SHP77 (cell line): Measurements from ENCODE around the gene EDEM2.
"Not testable (repeated sequence)": the region's sequence is repeated elsewhere in the genome, so short reads cannot be mapped to it uniquely, and the experiment has no call there.

Experiments
- DNase-seq, 2 experiments: peaks; one replicate each; lab custom pipeline; 2025; lab: John Stamatoyannopoulos, UW

Gene EDEM2

DNA sequence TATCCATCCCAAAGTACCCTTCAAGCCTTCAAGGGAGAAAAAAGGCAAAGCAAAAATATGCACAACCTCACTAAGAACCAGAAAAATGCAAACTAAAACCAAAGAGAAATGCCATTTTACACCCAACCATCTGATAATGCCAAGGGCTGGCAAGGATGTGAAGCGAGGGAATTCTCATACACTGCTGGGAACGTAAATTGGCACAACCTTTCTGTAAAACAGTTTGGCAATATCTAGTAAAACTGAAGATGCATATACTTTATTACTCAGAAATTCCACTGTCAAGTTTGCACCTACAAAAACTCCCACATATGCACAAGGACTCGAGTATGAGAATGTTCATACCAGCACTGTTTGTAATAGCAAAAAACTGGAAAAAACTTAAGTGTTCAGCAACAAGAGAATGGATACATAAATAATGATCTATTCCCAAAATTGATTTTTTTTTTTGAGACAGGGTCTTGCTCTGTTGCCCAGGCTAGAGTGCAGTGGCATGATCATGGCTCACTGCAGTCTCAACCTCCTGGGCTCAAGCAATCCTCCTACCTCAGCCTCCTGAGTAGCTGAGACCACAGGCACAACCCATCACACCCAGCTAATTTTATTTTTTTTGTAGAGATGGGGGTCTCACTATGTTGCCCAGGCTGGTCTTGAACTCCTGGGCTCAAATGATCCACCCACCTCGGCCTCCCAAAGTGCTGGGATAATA is 21.7 kb upstream of the EDEM2 start:
- DNase-seq, result not testable (repeated sequence)

DNA sequence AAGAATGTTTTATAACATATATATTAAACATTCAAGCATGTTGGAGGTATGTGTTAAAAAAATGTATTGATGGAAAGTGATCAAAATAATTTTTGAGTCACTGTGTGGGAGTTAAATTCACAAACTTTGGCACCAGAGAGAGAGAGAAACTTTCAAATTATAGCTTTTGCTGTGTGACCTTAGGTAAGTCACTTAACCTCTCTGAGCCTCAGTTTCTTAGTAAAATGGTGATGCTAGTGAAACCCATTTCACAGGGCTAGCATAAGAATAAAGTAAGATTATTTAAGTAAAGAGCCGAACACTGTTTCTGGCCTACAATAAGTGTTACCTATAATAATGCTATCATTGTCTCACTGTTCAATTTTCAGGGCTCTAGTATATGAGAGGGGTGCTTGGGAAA is 20.7 kb upstream of the EDEM2 start:
- DNase-seq, result no peak

DNA sequence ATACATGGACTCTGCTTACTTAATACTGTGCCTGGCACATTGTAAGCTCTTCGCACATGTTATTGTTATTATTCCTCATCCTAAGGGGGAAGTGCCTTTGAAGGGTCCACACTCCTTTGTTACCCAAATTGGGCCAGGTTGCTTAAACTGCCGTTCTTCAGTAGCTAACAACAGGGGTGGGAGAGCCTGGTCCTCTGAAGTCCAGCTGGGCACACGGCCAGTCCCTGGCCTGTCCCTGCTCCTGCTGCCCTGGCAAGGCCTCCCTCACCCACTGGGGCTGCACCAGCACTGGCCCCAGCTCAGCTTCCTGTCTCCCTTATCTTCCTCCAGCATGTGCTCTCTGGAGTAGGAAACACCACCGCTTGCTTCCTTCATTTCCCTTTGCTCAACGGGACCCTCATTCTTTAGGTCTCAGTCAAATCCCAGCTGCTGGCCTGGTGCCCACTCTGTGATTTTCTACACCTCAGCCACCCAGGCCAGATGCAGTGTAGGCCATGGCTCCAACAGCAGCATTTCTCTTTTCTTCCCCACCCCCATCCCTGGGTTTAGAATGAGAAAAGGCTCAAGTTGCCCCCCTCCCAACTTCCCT is 19.2 kb upstream of the EDEM2 start:
- no peak for DNase-seq

DNA sequence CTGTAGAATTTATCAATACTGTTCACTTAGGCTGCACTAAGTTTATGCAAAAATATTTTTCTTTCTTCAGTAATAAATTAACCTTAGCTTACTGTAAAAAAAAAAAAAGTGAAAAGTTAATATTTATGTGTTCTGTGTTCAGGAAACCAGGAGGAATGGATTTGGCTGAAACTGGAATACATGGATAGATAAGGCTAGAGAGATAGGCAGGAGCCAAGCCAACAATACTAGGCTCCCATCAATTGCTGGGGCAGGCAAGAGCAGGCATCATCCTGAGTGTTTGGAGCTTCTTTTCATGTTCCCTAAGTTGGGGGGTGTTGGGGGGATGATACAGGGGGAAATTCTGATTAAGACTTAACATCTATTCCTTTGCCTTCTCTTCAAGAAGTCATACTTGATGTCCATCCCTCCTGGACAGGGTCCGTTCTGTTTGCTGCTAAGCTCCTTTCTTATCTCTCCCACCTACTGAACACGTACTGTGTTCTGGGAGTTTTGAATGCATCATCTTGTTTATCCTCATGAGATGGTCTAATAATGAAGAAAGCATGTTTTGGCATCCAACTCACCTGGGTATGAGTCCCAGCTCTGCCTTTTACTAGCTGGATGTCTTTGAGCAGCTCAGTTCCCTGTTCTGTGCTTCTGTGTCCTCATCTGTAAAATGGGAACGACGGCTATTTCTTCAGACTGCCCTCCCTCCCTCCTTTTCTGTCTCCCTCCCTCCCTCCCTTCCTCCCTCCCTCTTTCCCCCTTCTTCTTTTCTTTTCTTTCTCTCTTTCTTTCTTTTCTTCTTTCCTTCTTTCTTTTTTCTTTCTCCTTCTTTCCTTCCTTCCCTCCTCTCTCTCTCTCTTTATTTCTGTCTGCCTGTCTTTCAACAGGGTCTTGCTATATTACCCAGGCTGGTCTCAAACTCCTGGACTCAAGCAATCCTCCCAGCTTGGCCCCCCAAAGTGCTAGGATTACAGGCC is 18.4 kb upstream of the EDEM2 start:
- DNase-seq, result no peak

DNA sequence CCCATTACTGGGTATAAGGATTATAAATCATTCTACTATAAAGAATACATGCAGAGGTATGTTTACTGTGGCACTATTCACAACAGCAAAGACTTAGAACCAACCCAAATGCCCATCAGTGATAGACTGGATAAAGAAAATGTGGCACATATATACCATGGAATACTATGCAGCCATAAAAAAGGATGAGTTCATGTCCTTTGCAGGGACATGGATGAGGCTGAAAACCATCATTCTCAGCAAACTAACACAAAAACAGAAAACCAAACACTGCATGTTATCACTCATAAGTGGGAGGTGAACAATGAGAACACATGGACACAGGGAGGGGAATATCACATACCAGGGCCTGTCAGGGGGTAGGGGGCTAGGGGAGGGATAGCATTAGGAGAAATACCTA is 17.4 kb upstream of the EDEM2 start:
- DNase-seq, result not testable (repeated sequence)

DNA sequence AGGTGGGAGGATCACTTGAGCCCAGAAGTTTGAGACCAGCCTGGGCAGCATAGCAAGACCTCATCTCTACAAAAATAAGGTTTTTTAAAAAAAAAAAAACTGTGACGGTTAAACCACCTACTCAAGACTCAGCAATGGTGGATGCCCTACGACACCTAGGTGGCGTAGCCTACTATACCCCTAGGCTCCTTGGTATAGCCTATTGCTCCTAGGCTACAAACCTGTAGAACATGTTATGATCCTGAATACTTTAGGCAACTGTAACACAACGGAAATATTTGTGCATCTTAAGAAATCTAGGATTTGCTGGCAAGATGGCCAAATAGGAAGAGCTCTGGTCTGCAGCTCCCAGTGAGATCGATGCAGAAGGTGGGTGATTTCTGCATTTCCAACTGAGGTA is 13.2 kb upstream of the EDEM2 start:
- DNase-seq, result not testable (repeated sequence)

DNA sequence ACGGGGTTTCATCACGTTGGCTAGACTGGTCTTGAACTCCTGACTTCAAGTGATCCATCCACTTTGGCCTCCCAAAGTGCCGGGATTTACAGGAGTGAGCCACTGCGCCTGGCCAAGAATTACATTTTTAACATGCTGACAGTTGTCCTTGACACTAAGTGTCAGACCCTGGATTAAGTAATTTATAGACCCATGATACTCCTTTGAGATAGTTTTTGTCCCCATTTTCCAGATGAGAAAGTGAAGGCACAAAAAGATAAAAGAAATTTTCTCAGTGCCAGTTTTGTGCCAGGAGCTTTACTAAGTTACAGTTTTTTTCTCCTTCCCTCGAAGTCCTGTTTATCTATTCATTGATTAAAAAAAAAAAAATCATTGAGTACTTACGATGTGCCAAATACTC is 9.8 kb upstream of the EDEM2 start:
- DNase-seq, result no peak

DNA sequence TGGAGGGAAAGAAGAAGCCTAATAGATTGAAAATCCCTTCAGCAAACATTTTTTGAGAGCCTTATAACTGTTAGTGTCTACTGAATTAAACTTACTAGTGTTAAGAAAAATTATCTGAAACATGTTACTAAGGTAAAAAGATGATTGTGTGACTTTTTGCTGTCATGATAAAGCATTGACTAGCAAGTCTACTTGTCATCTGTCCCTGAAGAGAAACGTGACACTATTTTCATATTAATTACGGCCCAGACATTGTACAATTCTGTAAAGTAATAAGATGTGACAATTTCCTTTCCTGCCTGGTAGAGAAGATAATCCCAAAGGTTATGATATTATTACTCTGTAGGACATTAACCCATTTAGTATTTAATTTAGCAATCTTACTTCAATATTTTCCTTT is 8.8 kb upstream of the EDEM2 start:
- no peak for DNase-seq

DNA sequence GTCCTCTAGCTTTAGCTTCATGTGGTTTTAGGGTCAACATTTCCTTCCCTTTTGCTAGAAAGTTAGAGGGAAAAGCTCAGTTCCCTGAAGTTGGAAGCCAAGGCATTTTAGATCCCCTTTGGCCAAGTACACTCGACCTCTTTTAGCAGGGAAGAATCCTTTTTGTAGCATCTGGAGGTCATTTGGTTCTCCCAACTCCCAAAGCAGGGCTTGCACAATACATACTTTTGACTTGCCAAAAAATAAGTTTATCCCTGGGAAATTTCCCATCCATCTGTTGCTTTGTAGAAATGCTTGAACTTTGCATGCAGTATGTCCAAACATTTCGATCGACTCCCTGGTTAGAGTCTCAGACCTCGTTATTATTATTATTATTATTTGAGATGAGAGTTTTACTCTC is 4.6 kb upstream of the EDEM2 start:
- DNase-seq, result no peak

DNA sequence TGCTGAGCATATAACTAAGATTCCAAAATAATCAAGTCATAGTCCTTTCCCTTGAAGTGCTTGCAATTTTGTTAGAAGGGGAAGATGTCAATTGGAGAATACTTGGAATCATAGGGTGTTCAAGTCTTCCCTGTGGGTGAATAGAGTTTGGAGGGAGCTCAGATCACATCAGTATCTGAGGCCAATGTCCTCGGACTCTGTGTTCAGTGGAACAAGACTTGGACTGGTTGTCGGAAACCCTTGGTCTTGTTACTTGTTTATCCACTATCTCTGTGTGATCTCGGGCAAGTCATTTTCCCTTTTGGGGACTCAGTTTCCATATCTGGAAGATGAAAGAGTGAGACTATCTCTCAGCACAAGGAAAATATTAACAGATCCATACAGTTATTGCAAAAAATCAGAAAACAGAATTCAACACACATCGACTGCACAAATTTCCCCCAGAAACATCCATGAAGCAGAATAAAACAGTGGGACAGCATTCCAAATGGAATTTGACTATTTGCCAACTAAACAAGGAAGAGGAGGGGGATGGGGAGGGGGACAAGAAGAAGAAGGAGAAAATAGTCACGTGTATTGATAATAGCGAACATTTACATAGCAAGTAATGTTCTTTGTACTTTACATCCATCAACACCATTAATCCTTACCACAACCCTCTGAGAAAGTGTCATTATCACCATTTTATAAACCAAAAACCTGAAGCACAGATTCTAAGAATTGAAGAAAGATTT is 3.9 kb upstream of the EDEM2 start:
- no peak for DNase-seq

DNA sequence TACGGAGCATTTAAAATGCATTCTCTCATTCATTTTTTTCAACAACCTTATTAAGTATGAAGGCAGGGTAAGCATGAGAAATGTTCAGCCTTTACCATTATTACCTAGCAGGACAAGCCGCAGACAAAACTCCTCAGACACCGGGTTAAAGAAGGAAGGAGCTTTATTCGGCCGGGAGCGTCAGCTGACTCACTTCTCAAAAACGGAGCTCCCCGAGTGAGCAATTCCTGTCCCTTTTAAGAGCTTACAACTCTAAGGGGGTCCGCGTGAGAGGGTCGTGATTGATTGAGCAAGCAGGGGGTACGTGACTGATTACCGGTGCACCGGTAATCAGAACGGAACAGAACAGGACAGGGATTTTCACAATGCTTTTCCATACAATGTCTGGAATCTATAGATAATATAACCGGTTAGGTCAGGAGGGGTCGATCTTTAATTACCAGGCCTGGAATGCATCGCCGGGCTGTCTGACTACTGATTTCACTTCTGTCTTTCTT is 487 bp upstream of the EDEM2 start:
- not testable (repeated sequence) for DNase-seq

DNA sequence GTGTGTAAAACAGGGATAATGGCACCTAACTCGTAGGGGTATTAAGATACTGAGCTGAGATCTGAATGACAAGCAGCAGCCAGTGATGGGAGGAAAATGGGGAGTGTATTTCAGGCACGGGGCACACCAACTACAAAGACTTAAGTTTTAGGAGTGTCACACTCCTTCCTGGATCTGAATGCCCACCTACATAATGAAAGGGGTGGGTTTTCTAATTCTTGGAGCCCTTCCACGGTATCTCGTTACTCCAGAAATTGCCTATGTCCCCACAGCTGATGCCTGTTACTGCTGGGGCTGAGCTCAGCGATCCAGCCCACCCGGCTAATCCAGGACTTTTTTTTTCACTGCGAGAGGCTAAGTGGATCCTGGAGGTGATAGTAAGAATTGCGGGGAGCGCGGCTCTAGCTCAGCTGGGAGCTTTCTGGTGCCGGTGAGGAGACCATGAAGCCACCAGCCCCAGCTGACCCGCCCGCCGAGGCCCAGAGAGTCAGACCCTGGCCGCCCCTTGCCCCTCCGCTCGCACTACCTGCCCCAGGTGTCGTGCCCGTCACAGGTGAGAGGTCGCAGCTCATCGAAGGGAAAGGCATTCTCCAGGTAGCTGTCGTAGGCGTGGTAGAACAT is 727 bp downstream of the EDEM2 start:
- DNase-seq, result peak in 1 of 2 experiments; percentile 15

DNA sequence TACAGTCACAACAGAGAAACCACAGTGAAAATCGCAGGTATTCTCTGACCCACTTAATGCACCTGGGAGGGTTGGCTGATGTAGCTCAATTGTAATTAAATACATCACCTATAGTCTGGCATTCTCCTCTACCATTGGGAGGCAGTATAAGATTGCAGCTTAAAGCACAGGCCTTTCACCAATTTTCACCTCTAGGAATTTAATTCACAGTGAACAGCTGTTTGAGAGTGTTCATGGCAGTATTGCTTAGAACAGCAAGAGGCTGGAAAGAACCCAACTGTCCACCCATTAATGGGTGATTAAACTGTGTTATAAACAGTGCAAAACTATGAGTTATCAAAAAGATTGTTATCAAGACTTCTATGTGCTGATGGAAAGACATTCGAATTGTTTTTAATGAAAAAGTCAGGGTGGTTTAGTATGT is 2.0 kb downstream of the EDEM2 start:
- DNase-seq, result peak; percentile 2 to 34

DNA sequence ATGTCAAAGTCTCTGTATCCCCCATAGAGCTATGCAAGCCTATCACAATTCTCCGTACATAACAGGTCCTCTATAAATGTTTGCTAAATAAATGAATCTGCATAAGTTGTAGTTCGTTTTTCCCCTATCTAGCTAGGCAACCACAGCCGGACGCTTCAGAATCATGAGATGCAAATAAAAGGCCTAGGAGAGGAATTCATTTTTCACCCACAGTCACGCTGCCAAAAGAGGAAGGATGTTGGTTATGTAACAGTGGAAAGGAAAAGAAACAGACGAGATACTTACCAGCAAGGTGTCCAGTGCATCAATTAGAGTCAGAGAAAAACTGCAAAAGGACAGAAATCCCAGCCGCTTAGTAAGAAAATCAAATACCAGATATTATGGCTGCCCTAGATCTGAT is 2.4 kb downstream of the EDEM2 start:
- no peak for DNase-seq

DNA sequence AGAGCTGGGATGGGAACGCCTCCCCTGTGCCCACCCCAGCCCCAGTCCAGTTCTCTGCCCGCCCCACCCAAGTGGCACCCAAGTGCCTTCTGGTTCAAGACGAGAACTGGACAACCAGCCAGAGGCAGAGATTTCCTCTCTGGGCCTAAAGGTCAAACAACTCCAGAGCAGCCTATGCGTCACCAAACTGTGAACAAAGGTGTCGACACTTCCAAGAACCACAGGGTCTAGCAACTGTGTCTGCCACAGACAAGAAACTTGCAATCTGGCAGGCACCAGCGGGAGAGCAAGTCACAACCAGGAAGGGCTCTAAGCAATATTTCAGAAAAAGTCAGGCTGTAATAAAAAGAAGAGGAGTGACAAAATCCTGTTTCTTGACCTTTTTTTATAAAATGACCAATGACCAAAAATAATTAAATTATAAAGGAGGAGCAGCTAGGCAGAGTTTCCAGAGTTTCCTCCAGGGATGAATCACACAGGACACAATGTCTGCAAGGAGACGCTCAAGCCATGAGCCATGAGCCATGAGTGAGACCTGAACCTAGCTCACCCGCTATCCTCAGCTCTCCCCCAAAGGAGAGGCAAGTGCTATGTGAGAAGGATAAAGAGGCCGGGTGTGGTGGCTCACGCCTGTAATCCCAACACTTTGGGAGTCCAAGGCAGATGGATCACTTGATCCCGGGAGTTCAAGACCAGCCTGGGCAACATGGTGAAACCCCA is 11.1 kb downstream of the EDEM2 start:
- no peak for DNase-seq

DNA sequence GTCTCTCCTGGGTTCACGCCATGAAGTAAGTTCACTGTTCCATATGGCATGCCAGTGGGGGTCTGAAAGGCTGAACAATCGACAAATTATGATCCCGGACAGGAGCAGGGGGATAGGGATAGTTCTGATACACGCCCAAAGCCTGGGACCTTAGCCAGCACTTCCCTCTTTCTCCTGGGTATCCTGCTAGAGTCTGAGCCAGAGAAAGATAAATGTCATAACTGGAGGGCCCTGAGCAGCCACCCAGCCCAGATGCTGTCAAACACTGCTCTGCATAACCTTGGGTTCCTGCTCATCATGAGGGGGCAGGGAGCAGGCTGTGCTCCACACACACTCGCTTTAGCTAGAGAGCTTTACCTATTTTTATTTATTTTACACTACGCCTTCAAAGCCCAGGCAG is 12.3 kb downstream of the EDEM2 start:
- DNase-seq, result no peak

DNA sequence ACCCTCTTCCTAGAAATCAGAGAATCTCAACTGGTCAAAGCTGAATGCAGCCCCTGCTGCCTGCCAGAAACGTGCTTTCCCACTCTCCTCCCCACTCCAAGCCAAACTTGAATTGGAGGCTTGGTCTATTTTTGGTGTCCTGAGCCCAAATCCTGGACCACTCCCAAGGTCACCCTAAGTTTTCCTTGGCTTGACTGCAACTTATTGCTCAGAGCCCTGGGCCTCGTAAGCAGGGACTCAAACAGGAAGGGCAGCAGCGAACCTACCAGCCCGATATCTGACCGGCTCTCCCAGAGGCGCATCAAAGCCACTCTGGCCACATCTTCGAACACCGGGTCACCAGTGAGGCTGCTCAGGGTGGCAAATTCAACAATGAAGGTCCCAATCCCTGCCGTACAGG is 12.7 kb downstream of the EDEM2 start:
- DNase-seq, result no peak

DNA sequence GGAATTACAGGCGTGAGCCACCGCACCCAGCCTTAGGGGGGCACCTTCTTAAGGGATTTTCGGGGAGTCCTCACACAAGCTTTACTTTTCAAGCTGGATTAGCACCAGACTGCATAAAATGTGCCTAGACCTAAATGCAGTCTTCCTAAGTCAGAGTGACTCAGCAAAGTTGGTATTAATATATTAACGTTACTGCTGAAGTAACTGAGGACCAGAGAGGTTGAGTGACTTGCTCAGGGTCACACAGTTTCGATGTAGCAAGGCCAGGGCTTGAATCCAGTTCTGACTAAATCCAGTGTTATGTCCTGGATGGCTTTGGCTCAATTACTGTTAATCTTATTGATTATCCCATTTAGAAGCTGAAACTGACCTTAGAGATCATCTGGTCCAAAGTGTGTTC is 13.4 kb downstream of the EDEM2 start:
- DNase-seq, result no peak

DNA sequence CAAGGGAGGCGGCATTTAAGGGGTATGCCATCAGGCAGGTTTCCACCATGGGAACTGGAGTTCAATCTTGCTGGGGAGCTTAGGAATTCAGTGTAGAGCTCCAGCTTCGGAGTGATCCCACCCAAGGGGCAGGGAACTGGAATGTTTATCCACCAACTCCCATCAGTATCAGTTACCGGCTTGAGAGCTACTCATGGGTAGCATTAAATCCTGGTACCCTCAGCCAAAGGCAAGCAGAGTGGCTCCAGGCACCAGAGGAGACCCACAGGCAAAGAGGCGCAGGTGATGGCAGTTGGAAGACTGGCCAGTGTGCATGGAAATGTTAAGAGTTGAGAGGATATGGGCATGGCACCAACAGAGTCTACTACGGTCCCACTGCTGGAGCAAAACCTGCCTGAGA is 14.1 kb downstream of the EDEM2 start:
- no peak for DNase-seq

DNA sequence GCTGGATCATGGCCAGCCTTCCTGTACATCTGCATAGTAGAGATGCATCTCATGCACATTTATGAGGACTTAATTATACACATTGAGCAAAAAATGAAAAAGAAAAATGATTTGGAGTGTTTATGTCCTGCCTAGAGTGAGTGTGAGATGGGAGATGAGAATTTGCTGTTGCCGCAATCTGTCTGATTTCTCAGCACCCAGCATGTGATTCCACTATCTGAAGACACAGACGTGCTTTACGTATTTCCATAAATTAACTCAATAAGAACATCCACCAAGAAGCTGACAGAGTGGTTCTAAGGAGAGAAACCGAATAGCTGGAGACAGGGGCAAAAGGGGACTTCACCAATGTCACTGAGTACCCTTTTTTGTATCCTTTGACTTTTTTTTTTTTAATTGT is 15.2 kb downstream of the EDEM2 start:
- DNase-seq, result no peak

DNA sequence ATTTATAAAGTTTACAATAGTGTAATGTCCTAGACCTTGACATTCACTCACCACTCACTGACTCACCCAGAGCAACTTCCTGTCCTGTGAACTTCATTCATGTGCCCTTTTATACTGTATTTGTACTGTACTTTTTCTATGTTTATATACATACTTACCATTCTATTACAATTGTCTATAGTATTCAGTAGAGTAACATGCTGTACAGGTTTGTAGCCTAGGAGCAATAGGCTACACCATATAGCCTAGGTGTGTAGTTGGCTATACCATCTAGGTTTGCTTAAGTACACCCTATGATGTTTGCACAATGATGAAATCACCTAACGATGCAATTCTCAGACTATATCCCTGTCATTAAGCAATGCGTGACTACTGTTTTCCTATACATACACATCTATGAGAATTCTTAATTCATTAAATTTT is 17.5 kb downstream of the EDEM2 start:
- no peak for DNase-seq
